HEK293 (cell line): Measurements from ENCODE around the gene PDCD7.

Source experiments
- CTCF ChIA-PET: fragments of 350-600 bp; formaldehyde crosslinking; extraction: SDS; loops from one replicate; lab custom pipeline; 2021; ENCODE audit warnings: antibody characterized with exemption; lab: Yijun Ruan, JAX
- POLR2A ChIA-PET: fragments of 300-600 bp; formaldehyde crosslinking; extraction: SDS; loops from one replicate; lab custom pipeline; 2020; ENCODE audit warnings: antibody characterized with exemption, inconsistent platforms; lab: Yijun Ruan, JAX
- H3K27ac ChIP-seq: fragments of 200-500 bp; sonication (Bioruptor generic); 2 replicates; pipeline ENCODE4 v1.5.1; 2014; ENCODE audit warnings: low read depth, low read length, control low read depth, inconsistent platforms; ENCODE audit errors: extremely low read depth
- H3K36me3 ChIP-seq, 2 experiments: fragments of 200-500 bp in 1 of 2; sonication (Bioruptor generic) in 1 of 2; 1 replicate in 1 of 2; 2 replicates in 1 of 2; pipeline ENCODE4 v1.5.1; 2014 to 2017; ENCODE audit warnings: inconsistent platforms in 2 of 2, low read length in 2 of 2; ENCODE audit not compliant: control insufficient read depth in 2 of 2, insufficient read depth in 1 of 2
- H3K4me1 ChIP-seq: fragments of 200-500 bp; sonication (Bioruptor generic); 2 replicates; pipeline ENCODE4 v1.5.1; 2014; ENCODE audit warnings: mild to moderate bottlenecking, low read length, inconsistent platforms; ENCODE audit not compliant: control insufficient read depth, insufficient read depth
- H3K4me3 ChIP-seq: 2 replicates; pipeline ENCODE4 v1.5.1; 2011; ENCODE audit warnings: low read depth, mild to moderate bottlenecking, control low read depth, low read length, moderate library complexity
- H3K9me3 ChIP-seq: fragments of 200-500 bp; sonication (Bioruptor generic); 2 replicates; pipeline ENCODE4 v1.5.1; 2014; ENCODE audit warnings: low read depth, low read length, inconsistent platforms; ENCODE audit not compliant: control insufficient read depth, insufficient read depth
- ATF2 ChIP-seq: fragments of 450-650 bp; formaldehyde crosslinking; IDR thresholded peaks from 2 replicates; pipeline ENCODE4 v1.5.1; 2016; ENCODE audit warnings: missing biosample characterization, missing genetic modification characterization, low read depth
- CTCF ChIP-seq: fragments of 450-650 bp; formaldehyde crosslinking; IDR thresholded peaks from 2 replicates; pipeline ENCODE4 v1.5.1; 2016; ENCODE audit warnings: missing biosample characterization, missing genetic modification characterization
- GFI1B ChIP-seq: fragments of 450-650 bp; formaldehyde crosslinking; IDR thresholded peaks from 2 replicates; pipeline ENCODE4 v1.5.1; 2016; ENCODE audit warnings: missing biosample characterization, missing genetic modification characterization
- GLI2 ChIP-seq: fragments of 450-650 bp; formaldehyde crosslinking; IDR thresholded peaks from 2 replicates; pipeline ENCODE4; 2017; ENCODE audit warnings: missing biosample characterization, missing genetic modification characterization, low read depth, borderline replicate concordance
- IKZF3 ChIP-seq: fragments of 450-650 bp; IDR thresholded peaks from 2 replicates; pipeline ENCODE4 v1.5.0; 2018; ENCODE audit warnings: missing biosample characterization, mild to moderate bottlenecking, missing genetic modification characterization, moderate library complexity
- PRDM2 ChIP-seq: fragments of 450-650 bp; formaldehyde crosslinking; IDR thresholded peaks from 2 replicates; pipeline ENCODE4 v1.5.1; 2016; ENCODE audit warnings: missing biosample characterization, missing genetic modification characterization, borderline replicate concordance
- REST ChIP-seq: fragments of 450-650 bp; formaldehyde crosslinking; IDR thresholded peaks from 2 replicates; pipeline ENCODE4 v1.5.1; 2016; ENCODE audit warnings: missing biosample characterization, missing genetic modification characterization
- SCRT1 ChIP-seq: fragments of 450-650 bp; formaldehyde crosslinking; IDR thresholded peaks from 2 replicates; pipeline ENCODE4 v1.5.1; 2016; ENCODE audit warnings: missing biosample characterization, missing genetic modification characterization, borderline replicate concordance
- YY1 ChIP-seq: fragments of 450-650 bp; formaldehyde crosslinking; IDR thresholded peaks from 2 replicates; pipeline ENCODE4 v1.5.1; 2018; ENCODE audit warnings: missing biosample characterization, missing genetic modification characterization
- ZIC2 ChIP-seq: fragments of 450-650 bp; formaldehyde crosslinking; IDR thresholded peaks from 2 replicates; pipeline ENCODE4 v1.5.1; 2016; ENCODE audit warnings: missing biosample characterization, missing genetic modification characterization
- ZNF114 ChIP-seq: fragments of 450-650 bp; formaldehyde crosslinking; IDR thresholded peaks from 2 replicates; pipeline ENCODE4 v1.5.0; 2017; ENCODE audit warnings: missing biosample characterization, missing genetic modification characterization
- ZNF311 ChIP-seq: fragments of 450-650 bp; formaldehyde crosslinking; IDR thresholded peaks from 2 replicates; pipeline ENCODE4 v1.5.1; 2017; ENCODE audit warnings: missing biosample characterization, missing genetic modification characterization, borderline replicate concordance
- ZNF473 ChIP-seq: fragments of 450-650 bp; formaldehyde crosslinking; IDR thresholded peaks from 2 replicates; pipeline ENCODE4 v1.5.1; 2017; ENCODE audit warnings: missing biosample characterization, missing genetic modification characterization
- ZNF610 ChIP-seq: fragments of 450-650 bp; formaldehyde crosslinking; IDR thresholded peaks from 2 replicates; pipeline ENCODE4 v1.5.1; 2016; ENCODE audit warnings: missing biosample characterization, missing genetic modification characterization, borderline replicate concordance
- ZNF626 ChIP-seq: fragments of 450-650 bp; sonication (Bioruptor Pico); formaldehyde crosslinking; IDR thresholded peaks from 2 replicates; pipeline ENCODE4 v1.5.1; 2018; ENCODE audit warnings: missing biosample characterization, missing genetic modification characterization, inconsistent platforms
- ZNF660 ChIP-seq: fragments of 450-650 bp; IDR thresholded peaks from 2 replicates; pipeline ENCODE4 v1.5.1; 2018; ENCODE audit warnings: missing biosample characterization, mild to moderate bottlenecking, missing genetic modification characterization
- ZNF777 ChIP-seq: fragments of 450-650 bp; formaldehyde crosslinking; IDR thresholded peaks from 2 replicates; pipeline ENCODE4 v1.5.1; 2017; ENCODE audit warnings: missing biosample characterization, missing genetic modification characterization, borderline replicate concordance
- ZSCAN30 ChIP-seq: fragments of 450-650 bp; IDR thresholded peaks from 2 replicates; pipeline ENCODE4 v1.5.1; 2018; ENCODE audit warnings: missing biosample characterization, mild to moderate bottlenecking, missing genetic modification characterization, moderate library complexity

Gene PDCD7

GRCh38 chr15:65176056-65176455, 42.4 kb upstream of the PDCD7 start:
- CTCF ChIA-PET: no interaction called here

GRCh38 chr15:65175511-65175910, 41.9 kb upstream of the PDCD7 start:
- H3K9me3 ChIP-seq: no peaks in the 10 kb centered on the region
- ChIA-PET CTCF (no interaction called here), POLR2A (no interaction called here)
- no peaks in the 10 kb centered on the region for H3K4me1 ChIP-seq
- no peak overlapping the region for H3K27ac ChIP-seq
- H3K36me3 ChIP-seq: peaks cover 34 to 71% of the 10 kb centered on the region in 2 experiments
- H3K4me3 ChIP-seq: no peak overlapping the region
- TF ChIP-seq ZNF473: no peak
- no peak for TF ChIP-seq ZSCAN30
- TF ChIP-seq SCRT1 (tag by site-specific recombination): no peak
- TF ChIP-seq ZNF114 (tag by site-specific recombination): no peak
- no peak for TF ChIP-seq ZNF311 (tag by site-specific recombination)
- no peak for TF ChIP-seq GFI1B (tag by site-specific recombination)
- no peak for TF ChIP-seq ZNF777 (tag by site-specific recombination)
- TF ChIP-seq IKZF3: no peak
- no peak for TF ChIP-seq CTCF (tag by site-specific recombination)
- TF ChIP-seq ZNF610 (tag by site-specific recombination): no peak
- TF ChIP-seq PRDM2: no peak
- no peak for TF ChIP-seq ZNF626 (tag by site-specific recombination)
- no peak for TF ChIP-seq ZIC2 (tag by site-specific recombination)

More at GRCh38 chr15:65176056-65176455, 42.4 kb upstream of the PDCD7 start:
- POLR2A ChIA-PET: no interaction called here
- peaks cover 32 to 71% of the 10 kb centered on the region in 2 experiments for H3K36me3 ChIP-seq
- no peak overlapping the region for H3K4me3 ChIP-seq
- H3K4me1 ChIP-seq: no peaks in the 10 kb centered on the region
- no peak overlapping the region for H3K27ac ChIP-seq
- no peak for TF ChIP-seq YY1
- no peak for TF ChIP-seq ZNF660 (tag by site-specific recombination)
- no peak for TF ChIP-seq REST (tag by site-specific recombination)
- no peak for TF ChIP-seq GLI2
- no peak for TF ChIP-seq ATF2 (tag by site-specific recombination)
- no peaks in the 10 kb centered on the region for H3K9me3 ChIP-seq
